ENCODE data around the gene R3HDM4.

Gene R3HDM4

GRCh38 chr19:916645-917322, 3.8 kb upstream of the R3HDM4 start:
- no peak for TF ChIP-seq REST (IDR thresholded peaks at IDR 0.05; ENCODE audit: insufficient replicate concordance, low read depth)
- TF ChIP-seq GABPA (IDR thresholded peaks at IDR 0.05; ENCODE audit: low read depth): no peak
- TF ChIP-seq SPI1 (IDR thresholded peaks at IDR 0.05; ENCODE audit: borderline replicate concordance, low read depth): no peak
- TF ChIP-seq CTCF (IDR thresholded peaks at IDR 0.05; ENCODE audit: insufficient read depth, low read length): no peak
- no peak for TF ChIP-seq POLR2AphosphoS5 (IDR thresholded peaks at IDR 0.05; ENCODE audit: low read depth)
- H3K27ac ChIP-seq (replicated peaks): no peak overlapping the region
- peaks cover 37% of the 10 kb centered on the region for H3K27me3 ChIP-seq (ENCODE audit: insufficient read depth, poor library complexity, severe bottlenecking)
- no peak overlapping the region for H3K4me3 ChIP-seq (replicated peaks; ENCODE audit: insufficient read depth, low read length)
- no peak for DNase-seq (ENCODE audit: low read depth in 1 of 2, low spot score in 1 of 2)

GRCh38 chr19:912181-913079, 589 bp downstream of the R3HDM4 start:
- H3K27ac ChIP-seq (replicated peaks): peak overlapping the region; percentile 56
- no peak for DNase-seq (ENCODE audit: low read depth in 1 of 2, low spot score in 1 of 2)

GRCh38 chr19:911197-912033, 1.6 kb downstream of the R3HDM4 start:
- DNase-seq (ENCODE audit: low read depth in 1 of 2, low spot score in 1 of 2): no peak
- TF ChIP-seq POLR2AphosphoS5 (IDR thresholded peaks at IDR 0.05; ENCODE audit: low read depth): no peak
- no peak for TF ChIP-seq REST (IDR thresholded peaks at IDR 0.05; ENCODE audit: insufficient replicate concordance, low read depth)
- no peak for TF ChIP-seq SPI1 (IDR thresholded peaks at IDR 0.05; ENCODE audit: borderline replicate concordance, low read depth)
- no peak for TF ChIP-seq GABPA (IDR thresholded peaks at IDR 0.05; ENCODE audit: low read depth)
- TF ChIP-seq CTCF (IDR thresholded peaks at IDR 0.05; ENCODE audit: insufficient read depth, low read length): no peak
- no peak overlapping the region for H3K27ac ChIP-seq (replicated peaks)
- H3K4me3 ChIP-seq (replicated peaks; ENCODE audit: insufficient read depth, low read length): no peak overlapping the region
- peaks cover 2% of the 10 kb centered on the region for H3K27me3 ChIP-seq (ENCODE audit: insufficient read depth, poor library complexity, severe bottlenecking)

More at GRCh38 chr19:912181-913079, 589 bp downstream of the R3HDM4 start:
- H3K4me3 ChIP-seq (replicated peaks; ENCODE audit: insufficient read depth, low read length): peak overlapping the region; percentile 89
- no peak for TF ChIP-seq SPI1 (IDR thresholded peaks at IDR 0.05; ENCODE audit: borderline replicate concordance, low read depth)
- peaks cover 10% of the 10 kb centered on the region for H3K27me3 ChIP-seq (ENCODE audit: insufficient read depth, poor library complexity, severe bottlenecking)

Measured in HL-60 (cell line).